HG03558 (cell line): ENCODE results near the gene DBNDD1.
"Not testable (repeated sequence)": the region's sequence is repeated elsewhere in the genome, so short reads cannot be mapped to it uniquely, and the experiment has no call there.

Source experiments
- ATAC-seq: cut with Tn5 transposase; IDR thresholded peaks from one replicate; pipeline ENCODE4 v1.9.1; 2021; ENCODE audit warnings: moderate number of reproducible peaks; ENCODE audit not compliant: unreplicated experiment; ENCODE audit errors: extremely low read depth

The DBNDD1 gene

GRCh38 chr16:90018652-90019542 is at the start of gene DBNDD1:
Gene DBNDD1 (minus strand): TSS chr16:90019456. CDS start chr16:90019341, 115 bp downstream.
- no peak for ATAC-seq

- ATAC-seq: no peak
Measured at GRCh38 chr16:90061437-90061836, 42.2 kb upstream of the DBNDD1 start.

- ATAC-seq: no peak
Measured at GRCh38 chr16:90057738-90058173, 38.5 kb upstream of the DBNDD1 start.

GRCh38 chr16:90056521-90056920 is 37.3 kb upstream of the DBNDD1 start:
- ATAC-seq: not testable (repeated sequence)

- no peak for ATAC-seq
Measured at GRCh38 chr16:90055371-90055770, 36.1 kb upstream of the DBNDD1 start.

- no peak for ATAC-seq
Measured at GRCh38 chr16:90054554-90054953, 35.3 kb upstream of the DBNDD1 start.

GRCh38 chr16:90053902-90054500 is 34.7 kb upstream of the DBNDD1 start:
- no peak for ATAC-seq

- no peak for ATAC-seq
Measured at GRCh38 chr16:90050969-90051368, 31.7 kb upstream of the DBNDD1 start.

GRCh38 chr16:90048737-90049330 is 29.6 kb upstream of the DBNDD1 start:
- ATAC-seq: no peak

GRCh38 chr16:90048347-90048722 is 29.1 kb upstream of the DBNDD1 start:
- ATAC-seq: no peak

GRCh38 chr16:90047714-90048346 is 28.6 kb upstream of the DBNDD1 start:
- ATAC-seq: no peak

GRCh38 chr16:90046971-90047713 is 27.9 kb upstream of the DBNDD1 start:
- ATAC-seq: no peak

GRCh38 chr16:90046122-90046970 is 27.1 kb upstream of the DBNDD1 start:
- ATAC-seq: no peak

- no peak for ATAC-seq
Measured at GRCh38 chr16:90044111-90044551, 24.9 kb upstream of the DBNDD1 start.

- ATAC-seq: no peak
Measured at GRCh38 chr16:90043526-90043925, 24.3 kb upstream of the DBNDD1 start.

GRCh38 chr16:90042946-90043514 is 23.8 kb upstream of the DBNDD1 start:
- ATAC-seq: no peak

- no peak for ATAC-seq
Measured at GRCh38 chr16:90041896-90042473, 22.7 kb upstream of the DBNDD1 start.
